Liver (tissue), 3 donors: ENCODE results near the gene IGSF6.

Experiments used
- EGR1 ChIP-seq, 2 donors: IDR thresholded peaks; 2 replicates each; pipeline ENCODE4 v1.6.1; 2016 to 2018; ENCODE audit warnings: antibody characterized with exemption in 2 of 2, low read depth in 2 of 2
- FOXA1 ChIP-seq: IDR thresholded peaks from 2 replicates; pipeline ENCODE4 v1.6.1; 2016; ENCODE audit warnings: antibody characterized with exemption
- GABPA ChIP-seq, 2 donors: IDR thresholded peaks in 1 of 2; conservative IDR thresholded peaks in 1 of 2; 2 replicates each; pipeline ENCODE4 v1.6.1; 2016; ENCODE audit warnings: antibody characterized with exemption in 2 of 2, mild to moderate bottlenecking in 1 of 2, moderate library complexity in 1 of 2
- JUND ChIP-seq, 2 donors: IDR thresholded peaks; 2 replicates each; pipeline ENCODE4 v1.6.1; 2016; ENCODE audit warnings: antibody characterized with exemption in 2 of 2
- RAD21 ChIP-seq, 2 donors: IDR thresholded peaks; 2 replicates each; pipeline ENCODE4 v1.6.1; 2016; ENCODE audit warnings: antibody characterized with exemption in 2 of 2, mild to moderate bottlenecking in 2 of 2
- RXRA ChIP-seq, 2 donors: IDR thresholded peaks; 2 replicates each; pipeline ENCODE4 v1.6.1; 2017 to 2018; ENCODE audit warnings: antibody characterized with exemption in 2 of 2, mild to moderate bottlenecking in 1 of 2
- SP1 ChIP-seq: IDR thresholded peaks from 2 replicates; pipeline ENCODE4 v1.6.1; 2018; ENCODE audit warnings: antibody characterized with exemption, mild to moderate bottlenecking
- TAF1 ChIP-seq: conservative IDR thresholded peaks from 2 replicates; pipeline ENCODE4 v1.6.1; 2016; ENCODE audit warnings: antibody characterized with exemption, mild to moderate bottlenecking
- YY1 ChIP-seq: IDR thresholded peaks from 2 replicates; pipeline ENCODE4 v1.6.1; 2016; ENCODE audit warnings: antibody characterized with exemption, mild to moderate bottlenecking
- ZBTB33 ChIP-seq: IDR thresholded peaks from 2 replicates; pipeline ENCODE4 v1.6.1; 2016; ENCODE audit warnings: antibody characterized with exemption
- TF ChIP-seq, protein P1 (sequence below): fragments of 150-350 bp; IDR thresholded peaks from 2 replicates; pipeline ENCODE4 v1.5.1; 2017; ENCODE audit warnings: improper control_type of control experiment, low read depth, low read length; ENCODE audit not compliant: missing input control
- TF ChIP-seq, protein P2 (sequence below): IDR thresholded peaks from 2 replicates; pipeline ENCODE4 v1.6.1; 2016; ENCODE audit warnings: antibody characterized with exemption
- TF ChIP-seq, protein P3 (sequence below): IDR thresholded peaks from 2 replicates; pipeline ENCODE4 v1.6.1; 2016; ENCODE audit warnings: antibody characterized with exemption, mild to moderate bottlenecking
- donor health status: healthy.
- donor health status: healthy.

- TF ChIP-seq, protein P1, sequence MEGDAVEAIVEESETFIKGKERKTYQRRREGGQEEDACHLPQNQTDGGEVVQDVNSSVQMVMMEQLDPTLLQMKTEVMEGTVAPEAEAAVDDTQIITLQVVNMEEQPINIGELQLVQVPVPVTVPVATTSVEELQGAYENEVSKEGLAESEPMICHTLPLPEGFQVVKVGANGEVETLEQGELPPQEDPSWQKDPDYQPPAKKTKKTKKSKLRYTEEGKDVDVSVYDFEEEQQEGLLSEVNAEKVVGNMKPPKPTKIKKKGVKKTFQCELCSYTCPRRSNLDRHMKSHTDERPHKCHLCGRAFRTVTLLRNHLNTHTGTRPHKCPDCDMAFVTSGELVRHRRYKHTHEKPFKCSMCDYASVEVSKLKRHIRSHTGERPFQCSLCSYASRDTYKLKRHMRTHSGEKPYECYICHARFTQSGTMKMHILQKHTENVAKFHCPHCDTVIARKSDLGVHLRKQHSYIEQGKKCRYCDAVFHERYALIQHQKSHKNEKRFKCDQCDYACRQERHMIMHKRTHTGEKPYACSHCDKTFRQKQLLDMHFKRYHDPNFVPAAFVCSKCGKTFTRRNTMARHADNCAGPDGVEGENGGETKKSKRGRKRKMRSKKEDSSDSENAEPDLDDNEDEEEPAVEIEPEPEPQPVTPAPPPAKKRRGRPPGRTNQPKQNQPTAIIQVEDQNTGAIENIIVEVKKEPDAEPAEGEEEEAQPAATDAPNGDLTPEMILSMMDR: no peak
- TF ChIP-seq SP1 (no peak), TAF1 (no peak), YY1 (no peak), FOXA1 (no peak), GABPA (IDR thresholded peaks at IDR 0.05 in 1 of 2, conservative IDR thresholded peaks at IDR 0.05 in 1 of 2) (no peak), ZBTB33 (no peak), RXRA (IDR thresholded peaks at IDR 0.05) (no peak), RAD21 (IDR thresholded peaks at IDR 0.05) (no peak), EGR1 (IDR thresholded peaks at IDR 0.05; ENCODE audit: low read depth in 2 of 2) (no peak), JUND (IDR thresholded peaks at IDR 0.05) (no peak)
- TF ChIP-seq, protein P2, sequence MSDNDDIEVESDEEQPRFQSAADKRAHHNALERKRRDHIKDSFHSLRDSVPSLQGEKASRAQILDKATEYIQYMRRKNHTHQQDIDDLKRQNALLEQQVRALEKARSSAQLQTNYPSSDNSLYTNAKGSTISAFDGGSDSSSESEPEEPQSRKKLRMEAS: no peak
- TF ChIP-seq, protein P3, sequence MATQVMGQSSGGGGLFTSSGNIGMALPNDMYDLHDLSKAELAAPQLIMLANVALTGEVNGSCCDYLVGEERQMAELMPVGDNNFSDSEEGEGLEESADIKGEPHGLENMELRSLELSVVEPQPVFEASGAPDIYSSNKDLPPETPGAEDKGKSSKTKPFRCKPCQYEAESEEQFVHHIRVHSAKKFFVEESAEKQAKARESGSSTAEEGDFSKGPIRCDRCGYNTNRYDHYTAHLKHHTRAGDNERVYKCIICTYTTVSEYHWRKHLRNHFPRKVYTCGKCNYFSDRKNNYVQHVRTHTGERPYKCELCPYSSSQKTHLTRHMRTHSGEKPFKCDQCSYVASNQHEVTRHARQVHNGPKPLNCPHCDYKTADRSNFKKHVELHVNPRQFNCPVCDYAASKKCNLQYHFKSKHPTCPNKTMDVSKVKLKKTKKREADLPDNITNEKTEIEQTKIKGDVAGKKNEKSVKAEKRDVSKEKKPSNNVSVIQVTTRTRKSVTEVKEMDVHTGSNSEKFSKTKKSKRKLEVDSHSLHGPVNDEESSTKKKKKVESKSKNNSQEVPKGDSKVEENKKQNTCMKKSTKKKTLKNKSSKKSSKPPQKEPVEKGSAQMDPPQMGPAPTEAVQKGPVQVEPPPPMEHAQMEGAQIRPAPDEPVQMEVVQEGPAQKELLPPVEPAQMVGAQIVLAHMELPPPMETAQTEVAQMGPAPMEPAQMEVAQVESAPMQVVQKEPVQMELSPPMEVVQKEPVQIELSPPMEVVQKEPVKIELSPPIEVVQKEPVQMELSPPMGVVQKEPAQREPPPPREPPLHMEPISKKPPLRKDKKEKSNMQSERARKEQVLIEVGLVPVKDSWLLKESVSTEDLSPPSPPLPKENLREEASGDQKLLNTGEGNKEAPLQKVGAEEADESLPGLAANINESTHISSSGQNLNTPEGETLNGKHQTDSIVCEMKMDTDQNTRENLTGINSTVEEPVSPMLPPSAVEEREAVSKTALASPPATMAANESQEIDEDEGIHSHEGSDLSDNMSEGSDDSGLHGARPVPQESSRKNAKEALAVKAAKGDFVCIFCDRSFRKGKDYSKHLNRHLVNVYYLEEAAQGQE: no peak
These were observed 893 bp downstream of the IGSF6 start for GRCh38 chr16:21651515-21651914.
